PC-3 (cell line): Measurements from ENCODE around the gene TIMM9. TPM values are rescaled to one million over a fixed set of nuclear protein-coding genes. Genes with fewer than 3 reads are reported as not detected.

ENCODE experiments used
- ATAC-seq: fragments of 200-7000 bp; cut with Tn5 transposase; 2 replicates; pipeline ENCODE4 v1.9.1; 2020; ENCODE audit warnings: mild to moderate bottlenecking, moderate library complexity
- BruUV-seq: library from RNA; stranded (reverse); fragments of 400-500 nt; replicated peaks from 2 replicates; lab custom pipeline; 2021; lab: Mats Ljungman, UMichigan
- CTCF ChIA-PET: fragments of 300-600 bp; sonication (Branson Sonifier 250); formaldehyde crosslinking; loops from one replicate; lab custom pipeline; 2022; ENCODE audit warnings: antibody characterized with exemption; lab: Charles Lee
- POLR2A ChIA-PET: fragments of 300-600 bp; sonication (Branson Sonifier 250); formaldehyde crosslinking; loops from one replicate; lab custom pipeline; 2022; ENCODE audit warnings: antibody characterized with exemption; ENCODE audit not compliant: unreplicated experiment; lab: Charles Lee
- DNase-seq: peaks from one replicate; pipeline ENCODE4 v3.0.0-alpha.2; 2015
- H2AFZ ChIP-seq: fragments of 300-600 bp; sonication (generic); 2 replicates; pipeline ENCODE4 v1.6.0; 2016; ENCODE audit warnings: antibody characterized with exemption, low read length
- H3F3A ChIP-seq: fragments of 300-600 bp; sonication (generic); one replicate; pipeline ENCODE4 v1.6.0; 2017; ENCODE audit warnings: antibody characterized with exemption, low read length, control low read depth, mild to moderate bottlenecking; ENCODE audit not compliant: unreplicated experiment
- H3K27ac ChIP-seq: fragments of 300-600 bp; sonication (generic); 2 replicates; pipeline ENCODE4 v1.5.1; 2016; ENCODE audit warnings: mild to moderate bottlenecking, low read length
- H3K27me3 ChIP-seq: fragments of 300-600 bp; sonication (generic); 2 replicates; pipeline ENCODE4 v1.6.1; 2016; ENCODE audit warnings: low read length, mixed read lengths
- H3K36me3 ChIP-seq: fragments of 300-600 bp; sonication (generic); 2 replicates; pipeline ENCODE4 v1.6.1; 2016; ENCODE audit warnings: low read depth, mixed run types, low read length, mixed read lengths
- H3K4me1 ChIP-seq: fragments of 300-600 bp; sonication (generic); 2 replicates; pipeline ENCODE4 v1.5.1; 2016; ENCODE audit warnings: low read length; ENCODE audit not compliant: insufficient read depth
- H3K4me2 ChIP-seq: fragments of 300-600 bp; sonication (generic); 2 replicates; pipeline ENCODE4 v1.6.0; 2016; ENCODE audit warnings: low read length
- H3K4me3 ChIP-seq: fragments of 300-600 bp; sonication (generic); 2 replicates; pipeline ENCODE4 v1.5.1; 2016; ENCODE audit warnings: mild to moderate bottlenecking, low read length, mixed read lengths
- H3K79me2 ChIP-seq: fragments of 300-600 bp; sonication (generic); 2 replicates; pipeline ENCODE4 v1.6.1; 2017; ENCODE audit warnings: low read length, mixed read lengths
- H3K9ac ChIP-seq: fragments of 300-600 bp; sonication (generic); 2 replicates; pipeline ENCODE4 v1.6.0; 2016; ENCODE audit warnings: mild to moderate bottlenecking, low read length
- H3K9me2 ChIP-seq: fragments of 300-600 bp; sonication (generic); replicated peaks from 2 replicates; pipeline ENCODE4 v1.6.1; 2016; ENCODE audit warnings: mixed run types, low read length, mixed read lengths
- H3K9me3 ChIP-seq: fragments of 300-600 bp; sonication (generic); 2 replicates; pipeline ENCODE4 v1.6.1; 2016; ENCODE audit warnings: low read length, mixed read lengths
- H4K20me1 ChIP-seq: fragments of 300-600 bp; sonication (generic); 2 replicates; pipeline ENCODE4 v1.6.1; 2016; ENCODE audit warnings: low read length, mixed read lengths
- EZH2 ChIP-seq: fragments of 300-600 bp; sonication (generic); IDR thresholded peaks from one replicate; pipeline ENCODE4 v1.6.1; 2017; ENCODE audit warnings: antibody characterized with exemption, mild to moderate bottlenecking, low read length; ENCODE audit not compliant: unreplicated experiment
- EZH2phosphoT487 ChIP-seq: fragments of 300-600 bp; sonication (generic); IDR thresholded peaks from 2 replicates; pipeline ENCODE4 v1.6.1; 2018; ENCODE audit warnings: mild to moderate bottlenecking, antibody characterized with exemption, low read length, borderline replicate concordance
- intact Hi-C: fragments of 100-400 bp; cut with micrococcal nuclease; formaldehyde crosslinking; loops from 2 replicates; pipeline ENCODE4 v1.9.0; 2023
- total RNA-seq: library from RNA; depleted of rRNA; stranded (reverse); fragments of >200 nt; gene quantifications from 2 replicates; pipeline ENCODE4 v1.2.3, GENCODE V29; 2014
- TF ChIP-seq, protein P1 (sequence below): fragments of 300-600 bp; sonication (generic); conservative IDR thresholded peaks from 2 replicates; pipeline ENCODE4 v1.5.1; 2017; ENCODE audit warnings: antibody characterized with exemption, low read depth, mild to moderate bottlenecking, low read length

TIMM9 gene
- total RNA-seq, 1 experiment from 2014 or later: 155 TPM

DNA sequence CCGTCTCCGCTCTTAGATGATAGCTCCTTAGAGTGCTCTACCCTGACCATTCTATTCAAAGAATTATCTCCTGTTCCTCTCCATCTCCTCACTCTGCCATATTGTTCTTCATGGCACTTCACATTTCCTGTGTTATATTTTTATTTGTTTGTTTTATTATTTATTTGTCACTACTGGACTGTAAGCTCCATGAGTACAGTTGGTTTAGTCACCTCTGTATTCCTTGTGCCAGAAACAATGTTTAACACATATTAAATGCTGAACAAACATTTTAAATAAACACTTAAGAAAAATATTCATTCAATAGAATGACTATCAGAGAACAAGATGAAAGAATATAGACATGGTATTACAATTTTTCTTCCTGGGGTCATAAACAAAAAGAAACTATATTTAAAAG, 35.8 kb upstream of the TIMM9 start:
- Histone ChIP-seq H3F3A (no peaks in the 10 kb centered on the region), H3K9me2 (no peaks in the 10 kb centered on the region), H3K9ac (no peak overlapping the region), H3K4me1 (peaks cover 15% of the 10 kb centered on the region), H3K27ac (no peak overlapping the region), H3K27me3 (no peaks in the 10 kb centered on the region), H3K36me3 (peaks cover 47% of the 10 kb centered on the region), H3K4me2 (no peak overlapping the region), H2AFZ (no peak overlapping the region), H3K4me3 (no peak overlapping the region), H3K79me2 (no peaks in the 10 kb centered on the region), H4K20me1 (no peaks in the 10 kb centered on the region), H3K9me3 (no peaks in the 10 kb centered on the region)
- CTCF ChIA-PET: interaction anchor here (0.6 kb wide), 1 partner anchor 128 kb away, joined by 3 read pairs; no protein-coding TSS in a partner anchor
- BruUV-seq: no TSS peak
- intact Hi-C loops: no loop called here
- peak; percentile 27 for DNase-seq
- POLR2A ChIA-PET: no interaction called here
- TF ChIP-seq, protein P1, sequence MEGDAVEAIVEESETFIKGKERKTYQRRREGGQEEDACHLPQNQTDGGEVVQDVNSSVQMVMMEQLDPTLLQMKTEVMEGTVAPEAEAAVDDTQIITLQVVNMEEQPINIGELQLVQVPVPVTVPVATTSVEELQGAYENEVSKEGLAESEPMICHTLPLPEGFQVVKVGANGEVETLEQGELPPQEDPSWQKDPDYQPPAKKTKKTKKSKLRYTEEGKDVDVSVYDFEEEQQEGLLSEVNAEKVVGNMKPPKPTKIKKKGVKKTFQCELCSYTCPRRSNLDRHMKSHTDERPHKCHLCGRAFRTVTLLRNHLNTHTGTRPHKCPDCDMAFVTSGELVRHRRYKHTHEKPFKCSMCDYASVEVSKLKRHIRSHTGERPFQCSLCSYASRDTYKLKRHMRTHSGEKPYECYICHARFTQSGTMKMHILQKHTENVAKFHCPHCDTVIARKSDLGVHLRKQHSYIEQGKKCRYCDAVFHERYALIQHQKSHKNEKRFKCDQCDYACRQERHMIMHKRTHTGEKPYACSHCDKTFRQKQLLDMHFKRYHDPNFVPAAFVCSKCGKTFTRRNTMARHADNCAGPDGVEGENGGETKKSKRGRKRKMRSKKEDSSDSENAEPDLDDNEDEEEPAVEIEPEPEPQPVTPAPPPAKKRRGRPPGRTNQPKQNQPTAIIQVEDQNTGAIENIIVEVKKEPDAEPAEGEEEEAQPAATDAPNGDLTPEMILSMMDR: no peak
- TF ChIP-seq EZH2: no peak
- TF ChIP-seq EZH2phosphoT487: no peak
- ATAC-seq: peak; percentile 69

DNA sequence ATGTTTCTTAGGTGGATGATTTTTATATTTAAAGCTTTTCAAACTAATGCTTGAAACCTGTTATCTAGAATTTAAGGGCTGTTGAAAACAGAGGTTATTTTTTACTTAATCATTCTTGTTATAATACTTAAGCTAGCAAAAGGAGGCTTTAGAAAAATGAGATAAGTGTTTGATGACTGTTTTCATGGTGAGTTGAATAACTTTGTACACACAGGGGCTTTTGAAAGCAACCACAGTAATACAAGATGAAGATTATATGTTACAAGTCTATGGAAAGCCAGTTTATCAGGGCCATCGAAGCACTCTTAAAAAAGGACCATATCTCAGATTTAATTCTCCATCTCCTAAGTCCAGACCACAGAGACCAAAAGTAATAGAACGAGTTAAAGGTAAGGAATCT, 33.4 kb upstream of the TIMM9 start:
- Histone ChIP-seq H3K27me3 (no peaks in the 10 kb centered on the region), H3K9me2 (no peaks in the 10 kb centered on the region), H3K4me3 (no peak overlapping the region), H2AFZ (no peak overlapping the region), H4K20me1 (no peaks in the 10 kb centered on the region), H3K4me1 (peaks cover 23% of the 10 kb centered on the region), H3F3A (peaks cover 5% of the 10 kb centered on the region), H3K9me3 (no peaks in the 10 kb centered on the region), H3K4me2 (no peak overlapping the region), H3K79me2 (no peaks in the 10 kb centered on the region), H3K9ac (no peak overlapping the region), H3K36me3 (peaks cover 45% of the 10 kb centered on the region), H3K27ac (no peak overlapping the region)
- DNase-seq (no peak), ATAC-seq (no peak)
- ChIA-PET POLR2A (no interaction called here), CTCF (no interaction called here)
- intact Hi-C loops: no loop called here
- no TSS peak for BruUV-seq
- TF ChIP-seq EZH2phosphoT487 (no peak), EZH2 (no peak)
- TF ChIP-seq, protein P1: no peak

DNA sequence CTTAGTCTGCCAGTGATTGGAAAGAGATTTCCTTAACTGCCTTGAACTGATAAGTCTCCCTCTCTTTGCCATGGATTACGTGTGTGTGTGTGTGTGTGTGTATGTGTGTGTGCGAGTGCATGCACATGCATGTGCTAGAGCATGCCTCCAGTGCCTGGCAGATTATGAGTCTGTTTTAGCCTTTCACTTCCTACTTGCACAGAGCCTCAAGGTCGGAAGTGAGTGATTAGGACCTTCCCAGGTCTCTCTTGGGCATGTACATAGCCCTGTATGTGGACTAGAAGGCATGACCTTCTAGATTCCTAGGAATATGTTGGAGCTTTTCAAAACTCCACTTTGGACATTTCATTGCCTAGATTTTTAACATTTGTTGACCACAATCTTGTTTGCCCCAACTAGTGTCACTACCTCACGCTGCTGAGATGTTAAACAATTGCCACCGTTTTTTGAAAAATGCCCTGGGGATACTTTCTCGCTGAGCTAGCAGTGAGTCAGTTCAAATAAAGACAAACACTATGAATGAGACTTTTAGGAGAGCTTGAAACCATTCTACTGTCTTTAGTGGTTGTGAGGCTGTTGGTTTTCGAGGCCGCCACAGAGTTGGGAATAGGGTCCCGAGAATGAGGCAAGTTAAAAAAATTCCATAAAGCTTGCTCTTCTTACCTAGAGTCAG, 28.4 kb upstream of the TIMM9 start:
- peak overlapping the region; percentile 74 for H3K4me2 ChIP-seq
- no peaks in the 10 kb centered on the region for H4K20me1 ChIP-seq
- ATAC-seq: peak; percentile 97
- POLR2A ChIA-PET: interaction anchor here (0.7 kb wide), 1 partner anchor 28 kb away, joined by 6 read pairs; the partner anchor contains the start of genes KIAA0586 and TIMM9
- no peaks in the 10 kb centered on the region for H3K27me3 ChIP-seq
- intact Hi-C loops: loop anchor here (1.0 to 2.0 kb wide), 2 partner anchors 10 to 29 kb away; partner anchors contain the start of genes KIAA0586 and TIMM9
- CTCF ChIA-PET: interaction anchor here (0.6 to 1.5 kb wide), 3 partner anchors 10 to 45 kb away, joined by 3 to 4 read pairs (median 3); no protein-coding TSS in a partner anchor
- peak; percentile 100 for DNase-seq
- TF ChIP-seq EZH2phosphoT487 (no peak), EZH2 (no peak)
- TF ChIP-seq, protein P1: no peak
- H3K4me3 ChIP-seq: peak overlapping the region; percentile 42
- H3K9ac ChIP-seq: peak overlapping the region; percentile 44
- peaks cover 22% of the 10 kb centered on the region for H3K4me1 ChIP-seq
- H3K9me3 ChIP-seq: no peaks in the 10 kb centered on the region
- no peaks in the 10 kb centered on the region for H3K9me2 ChIP-seq
- BruUV-seq: no TSS peak
- peak overlapping the region; percentile 83 for H3K27ac ChIP-seq
- peaks cover 41% of the 10 kb centered on the region for H3K36me3 ChIP-seq
- peak overlapping the region; percentile 56 for H2AFZ ChIP-seq
- H3K79me2 ChIP-seq: no peaks in the 10 kb centered on the region
- H3F3A ChIP-seq: peaks cover 16% of the 10 kb centered on the region
